CD4-positive, CD25-positive, alpha-beta regulatory T cell (primary cell): ENCODE data around the gene SLC26A1. TPM values are rescaled to one million over a fixed set of nuclear protein-coding genes. Genes with fewer than 3 reads are reported as not detected.

Source experiments
- ATAC-seq, 2 donors: fragments of 150-1000 bp; cut with Tn5 transposase; one replicate each; pipeline ENCODE4 v1.10.0; 2021; ENCODE audit warnings: low read depth in 2 of 2, moderate number of reproducible peaks in 2 of 2, moderate library complexity in 1 of 2
- DNase-seq, 3 donors: peaks; one replicate each; pipeline versions ENCODE4 v3.0.0 to v3.0.0-alpha.2; 2012 to 2022; ENCODE audit warnings: mixed read lengths in 1 of 3
- H3K27ac ChIP-seq: one replicate; pipeline ENCODE4 v1.7.0; 2013; ENCODE audit warnings: mild to moderate bottlenecking, low read length; ENCODE audit not compliant: insufficient read depth, poor library complexity, severe bottlenecking
- H3K27me3 ChIP-seq: one replicate; pipeline ENCODE4 v1.7.0; 2013; ENCODE audit warnings: low read length; ENCODE audit not compliant: control insufficient read depth, insufficient read depth
- H3K36me3 ChIP-seq: one replicate; pipeline ENCODE4 v1.7.0; 2013; ENCODE audit warnings: mild to moderate bottlenecking, low read length, moderate library complexity; ENCODE audit not compliant: control insufficient read depth, insufficient read depth
- H3K4me1 ChIP-seq: 2 replicates; pipeline ENCODE4 v1.7.0; 2013; ENCODE audit warnings: mild to moderate bottlenecking, low read length; ENCODE audit not compliant: insufficient read depth, control insufficient read depth, poor library complexity, severe bottlenecking
- H3K4me3 ChIP-seq: one replicate; pipeline ENCODE4 v1.7.0; 2013; ENCODE audit warnings: low read depth, mild to moderate bottlenecking, low read length, moderate library complexity
- H3K9me3 ChIP-seq, 2 experiments: 1 replicate in 1 of 2; 2 replicates in 1 of 2; pipeline ENCODE4 v1.7.0; 2013; ENCODE audit warnings: low read length in 2 of 2, mild to moderate bottlenecking in 1 of 2, moderate library complexity in 1 of 2; ENCODE audit not compliant: control insufficient read depth in 2 of 2
- H3K27ac Mint-ChIP-seq, 3 donors: one replicate each; pipeline ENCODE4 v1.8.0; 2020 to 2022; ENCODE audit warnings: mild to moderate bottlenecking in 3 of 3, mixed read lengths in 3 of 3, moderate library complexity in 2 of 3
- H3K27me3 Mint-ChIP-seq: one replicate; pipeline ENCODE4 v1.8.0; 2022; ENCODE audit warnings: mild to moderate bottlenecking, mixed read lengths
- H3K36me3 Mint-ChIP-seq: one replicate; pipeline ENCODE4 v1.8.0; 2020; ENCODE audit warnings: mixed read lengths
- H3K4me1 Mint-ChIP-seq, 4 donors: one replicate each; pipeline ENCODE4 v1.8.0; 2020 to 2022; ENCODE audit warnings: mixed read lengths in 4 of 4, mild to moderate bottlenecking in 1 of 4
- H3K4me3 Mint-ChIP-seq, 4 donors: one replicate each; pipeline ENCODE4 v1.8.0; 2020 to 2022; ENCODE audit warnings: mild to moderate bottlenecking in 4 of 4, mixed read lengths in 4 of 4, moderate library complexity in 3 of 4
- H3K9me3 Mint-ChIP-seq, 7 donors: one replicate each; pipeline ENCODE4 v1.8.0; 2020 to 2022; ENCODE audit warnings: mixed read lengths in 7 of 7, mild to moderate bottlenecking in 3 of 7, moderate library complexity in 2 of 7
- polyA plus RNA-seq, 4 donors: library from polyadenylated mRNA; unstranded; fragments of 300-500 nt; fragmentation: Illumina TruSeq; gene quantifications; one replicate each; pipeline ENCODE4 v1.2.3, GENCODE V29; 2021
- total RNA-seq: library from RNA; stranded (reverse); gene quantifications from one replicate; pipeline ENCODE4 v1.2.3, GENCODE V29; 2022

Gene SLC26A1
- total and polyA plus RNA-seq, 5 donors from 2014 or later: 0.37 to 1.7 (median 1.00) TPM

- H3K27me3 ChIP-seq: no peaks in the 10 kb centered on the region
- no peak overlapping the region for H3K4me3 Mint-ChIP-seq
- H3K36me3 Mint-ChIP-seq: no peaks in the 10 kb centered on the region
- H3K27ac Mint-ChIP-seq: no peak overlapping the region
- H3K4me1 Mint-ChIP-seq: peaks cover 0 to 2% (median 0%) of the 10 kb centered on the region in 4 donors
- H3K4me3 ChIP-seq: no peak overlapping the region
- DNase-seq: no peak
- ATAC-seq: no peak
- no peaks in the 10 kb centered on the region for H3K36me3 ChIP-seq
- no peaks in the 10 kb centered on the region for H3K27me3 Mint-ChIP-seq
- no peaks in the 10 kb centered on the region for H3K9me3 ChIP-seq
- no peaks in the 10 kb centered on the region for H3K9me3 Mint-ChIP-seq
- no peak overlapping the region for H3K27ac ChIP-seq
- peaks cover 3% of the 10 kb centered on the region for H3K4me1 ChIP-seq
Observed at GRCh38 chr4:1019320-1019719, 26.1 kb upstream of the SLC26A1 start.

- H3K4me3 ChIP-seq: no peak overlapping the region
- no peaks in the 10 kb centered on the region for H3K27me3 ChIP-seq
- Mint-ChIP-seq H3K36me3 (no peaks in the 10 kb centered on the region), H3K27me3 (no peaks in the 10 kb centered on the region), H3K9me3 (no peaks in the 10 kb centered on the region), H3K27ac (no peak overlapping the region), H3K4me1 (peaks cover 0 to 6% (median 3%) of the 10 kb centered on the region in 4 donors), H3K4me3 (no peak overlapping the region)
- no peaks in the 10 kb centered on the region for H3K36me3 ChIP-seq
- H3K4me1 ChIP-seq: peaks cover 3% of the 10 kb centered on the region
- no peaks in the 10 kb centered on the region for H3K9me3 ChIP-seq
- DNase-seq (no peak), ATAC-seq (no peak)
- no peak overlapping the region for H3K27ac ChIP-seq
Observed at GRCh38 chr4:1018147-1019020, 25.2 kb upstream of the SLC26A1 start.

- Histone ChIP-seq H3K4me3 (no peak overlapping the region), H3K36me3 (no peaks in the 10 kb centered on the region), H3K27me3 (no peaks in the 10 kb centered on the region), H3K4me1 (peaks cover 5% of the 10 kb centered on the region), H3K9me3 (no peaks in the 10 kb centered on the region), H3K27ac (no peak overlapping the region)
- Mint-ChIP-seq H3K4me3 (no peak overlapping the region), H3K27ac (no peak overlapping the region), H3K4me1 (peaks cover 0 to 6% (median 3%) of the 10 kb centered on the region in 4 donors), H3K9me3 (no peaks in the 10 kb centered on the region), H3K36me3 (no peaks in the 10 kb centered on the region), H3K27me3 (no peaks in the 10 kb centered on the region)
- ATAC-seq: no peak
- no peak for DNase-seq
Observed at GRCh38 chr4:1017706-1018105, 24.5 kb upstream of the SLC26A1 start.

GRCh38 chr4:1017211-1017610, 24.0 kb upstream of the SLC26A1 start:
- peaks cover 10% of the 10 kb centered on the region for H3K4me1 ChIP-seq
- ATAC-seq (no peak), DNase-seq (no peak)
- H3K4me3 ChIP-seq: no peak overlapping the region
- H3K27ac ChIP-seq: no peak overlapping the region
- H3K27me3 ChIP-seq: no peaks in the 10 kb centered on the region
- Mint-ChIP-seq H3K27ac (no peak overlapping the region), H3K27me3 (no peaks in the 10 kb centered on the region), H3K4me1 (peaks cover 0 to 6% (median 3%) of the 10 kb centered on the region in 4 donors), H3K9me3 (no peaks in the 10 kb centered on the region), H3K4me3 (no peak overlapping the region), H3K36me3 (no peaks in the 10 kb centered on the region)
- H3K9me3 ChIP-seq: no peaks in the 10 kb centered on the region
- no peaks in the 10 kb centered on the region for H3K36me3 ChIP-seq

- ATAC-seq (no peak), DNase-seq (no peak)
- peaks cover 15% of the 10 kb centered on the region for H3K4me1 ChIP-seq
- H3K4me3 Mint-ChIP-seq: no peak overlapping the region
- no peaks in the 10 kb centered on the region for H3K27me3 ChIP-seq
- H3K9me3 Mint-ChIP-seq: no peaks in the 10 kb centered on the region
- no peaks in the 10 kb centered on the region for H3K36me3 ChIP-seq
- no peak overlapping the region for H3K27ac ChIP-seq
- H3K4me3 ChIP-seq: no peak overlapping the region
- H3K9me3 ChIP-seq: no peaks in the 10 kb centered on the region
- H3K27ac Mint-ChIP-seq: no peak overlapping the region
- H3K36me3 Mint-ChIP-seq: no peaks in the 10 kb centered on the region
- H3K27me3 Mint-ChIP-seq: peaks cover under 1% of the 10 kb centered on the region
- peaks cover 0 to 5% (median 2%) of the 10 kb centered on the region in 4 donors for H3K4me1 Mint-ChIP-seq
Observed at GRCh38 chr4:1015746-1016145, 22.5 kb upstream of the SLC26A1 start.

DNA sequence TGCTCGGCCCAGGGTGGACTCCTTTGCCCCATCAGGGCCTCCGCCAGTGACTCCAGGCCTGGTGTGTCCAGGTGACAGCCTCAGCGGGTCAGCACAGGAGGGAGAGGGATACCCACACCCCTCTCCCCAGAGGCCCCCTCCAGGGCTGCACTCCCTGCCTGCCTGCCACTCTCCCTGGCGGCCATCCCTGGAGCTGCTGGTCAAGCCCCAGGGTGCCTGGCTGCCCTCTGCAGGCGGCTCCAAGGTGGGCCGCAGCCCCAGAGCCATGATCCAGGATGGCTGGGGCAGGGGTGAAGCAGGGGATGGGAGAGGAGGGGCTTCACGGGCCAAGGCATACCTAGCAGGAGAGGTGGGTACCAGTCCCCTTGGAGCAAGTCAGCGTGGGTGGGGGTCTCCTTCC, 22.0 kb upstream of the SLC26A1 start:
- H3K4me3 ChIP-seq: no peak overlapping the region
- Mint-ChIP-seq H3K36me3 (no peaks in the 10 kb centered on the region), H3K9me3 (no peaks in the 10 kb centered on the region), H3K27ac (no peak overlapping the region), H3K4me3 (no peak overlapping the region), H3K27me3 (peaks cover 5% of the 10 kb centered on the region), H3K4me1 (peaks cover 0 to 9% (median 3%) of the 10 kb centered on the region in 4 donors)
- no peaks in the 10 kb centered on the region for H3K27me3 ChIP-seq
- no peaks in the 10 kb centered on the region for H3K9me3 ChIP-seq
- DNase-seq (no peak), ATAC-seq (no peak)
- no peaks in the 10 kb centered on the region for H3K36me3 ChIP-seq
- H3K4me1 ChIP-seq: peaks cover 17% of the 10 kb centered on the region
- H3K27ac ChIP-seq: no peak overlapping the region

- ATAC-seq: no peak
- Mint-ChIP-seq H3K4me1 (peaks cover 0 to 9% (median 3%) of the 10 kb centered on the region in 4 donors), H3K36me3 (no peaks in the 10 kb centered on the region), H3K27ac (no peak overlapping the region), H3K9me3 (no peaks in the 10 kb centered on the region), H3K27me3 (peaks cover 5% of the 10 kb centered on the region), H3K4me3 (peak overlapping the region in 3 of 4 donors; percentile 43 to 83 (median 62))
- Histone ChIP-seq H3K4me3 (no peak overlapping the region), H3K27ac (no peak overlapping the region), H3K36me3 (no peaks in the 10 kb centered on the region), H3K4me1 (peaks cover 21% of the 10 kb centered on the region), H3K9me3 (no peaks in the 10 kb centered on the region), H3K27me3 (no peaks in the 10 kb centered on the region)
- DNase-seq: no peak
Observed at GRCh38 chr4:1014291-1015167, 21.3 kb upstream of the SLC26A1 start.
